ENCODE measurements around the gene ARMH4.

Gene ARMH4

GRCh38 chr14:58060077-58060476 lies 91.9 kb downstream of the ARMH4 start:
- Histone ChIP-seq H3K9me3 (ENCODE audit: insufficient read depth, low read length, severe bottlenecking) (no peaks in the 10 kb centered on the region), H3K79me2 (ENCODE audit: insufficient read depth, low read length) (no peaks in the 10 kb centered on the region), H2AFZ (ENCODE audit: low read depth, low read length) (no peak overlapping the region), H3K4me2 (ENCODE audit: insufficient read depth, low read length) (no peak overlapping the region), H3K27ac (ENCODE audit: low read length) (no peak overlapping the region), H3K27me3 (ENCODE audit: insufficient read depth, low read length, poor library complexity) (peaks cover 23% of the 10 kb centered on the region), H4K20me1 (ENCODE audit: insufficient read depth, low read length) (no peaks in the 10 kb centered on the region), H3K9ac (ENCODE audit: low read depth, low read length) (no peak overlapping the region), H3K4me3 (ENCODE audit: low read depth in 1 of 2, low read length in 2 of 2) (no peak overlapping the region), H3K4me1 (ENCODE audit: insufficient read depth, low read length) (no peaks in the 10 kb centered on the region), H3K36me3 (ENCODE audit: insufficient read depth, low read length) (no peaks in the 10 kb centered on the region)
- no peak for DNase-seq
- TF ChIP-seq EZH2 (IDR thresholded peaks at IDR 0.05; ENCODE audit: borderline replicate concordance, low read depth, low read length, severe bottlenecking) (no peak), CTCF (IDR thresholded peaks at IDR 0.05; ENCODE audit: borderline replicate concordance, extremely low read depth, low read length, poor library complexity, severe bottlenecking) (no peak)
- ATAC-seq (ENCODE audit: insufficient read depth, low read depth) = no peak

GRCh38 chr14:58059126-58059525 lies 92.9 kb downstream of the ARMH4 start:
- Histone ChIP-seq H3K9me3 (ENCODE audit: insufficient read depth, low read length, severe bottlenecking) (no peaks in the 10 kb centered on the region), H3K27me3 (ENCODE audit: insufficient read depth, low read length, poor library complexity) (peaks cover 23% of the 10 kb centered on the region), H3K27ac (ENCODE audit: low read length) (no peak overlapping the region), H3K4me2 (ENCODE audit: insufficient read depth, low read length) (no peak overlapping the region), H4K20me1 (ENCODE audit: insufficient read depth, low read length) (no peaks in the 10 kb centered on the region), H3K36me3 (ENCODE audit: insufficient read depth, low read length) (no peaks in the 10 kb centered on the region), H3K4me1 (ENCODE audit: insufficient read depth, low read length) (no peaks in the 10 kb centered on the region), H3K4me3 (ENCODE audit: low read depth in 1 of 2, low read length in 2 of 2) (no peak overlapping the region), H2AFZ (ENCODE audit: low read depth, low read length) (no peak overlapping the region), H3K79me2 (ENCODE audit: insufficient read depth, low read length) (no peaks in the 10 kb centered on the region), H3K9ac (ENCODE audit: low read depth, low read length) (no peak overlapping the region)
- no peak for ATAC-seq (ENCODE audit: insufficient read depth, low read depth)
- DNase-seq = no peak
- TF ChIP-seq EZH2 (IDR thresholded peaks at IDR 0.05; ENCODE audit: borderline replicate concordance, low read depth, low read length, severe bottlenecking) (no peak), CTCF (IDR thresholded peaks at IDR 0.05; ENCODE audit: borderline replicate concordance, extremely low read depth, low read length, poor library complexity, severe bottlenecking) (no peak)

GRCh38 chr14:58055497-58056010 lies 96.5 kb downstream of the ARMH4 start:
- Histone ChIP-seq H3K9me3 (ENCODE audit: insufficient read depth, low read length, severe bottlenecking) (no peaks in the 10 kb centered on the region), H3K36me3 (ENCODE audit: insufficient read depth, low read length) (no peaks in the 10 kb centered on the region), H2AFZ (ENCODE audit: low read depth, low read length) (no peak overlapping the region), H3K79me2 (ENCODE audit: insufficient read depth, low read length) (no peaks in the 10 kb centered on the region), H3K27me3 (ENCODE audit: insufficient read depth, low read length, poor library complexity) (peaks cover 3% of the 10 kb centered on the region), H3K4me3 (ENCODE audit: low read depth in 1 of 2, low read length in 2 of 2) (no peak overlapping the region), H3K4me2 (ENCODE audit: insufficient read depth, low read length) (no peak overlapping the region), H3K9ac (ENCODE audit: low read depth, low read length) (no peak overlapping the region), H3K27ac (ENCODE audit: low read length) (no peak overlapping the region), H4K20me1 (ENCODE audit: insufficient read depth, low read length) (no peaks in the 10 kb centered on the region), H3K4me1 (ENCODE audit: insufficient read depth, low read length) (no peaks in the 10 kb centered on the region)
- no peak for TF ChIP-seq EZH2 (IDR thresholded peaks at IDR 0.05; ENCODE audit: borderline replicate concordance, low read depth, low read length, severe bottlenecking)
- TF ChIP-seq CTCF (IDR thresholded peaks at IDR 0.05; ENCODE audit: borderline replicate concordance, extremely low read depth, low read length, poor library complexity, severe bottlenecking) = no peak
- no peak for DNase-seq
- ATAC-seq (ENCODE audit: insufficient read depth, low read depth) = no peak

GRCh38 chr14:58054100-58054499 lies 97.9 kb downstream of the ARMH4 start:
- TF ChIP-seq CTCF (IDR thresholded peaks at IDR 0.05; ENCODE audit: borderline replicate concordance, extremely low read depth, low read length, poor library complexity, severe bottlenecking) = no peak
- TF ChIP-seq EZH2 (IDR thresholded peaks at IDR 0.05; ENCODE audit: borderline replicate concordance, low read depth, low read length, severe bottlenecking) = no peak
- Histone ChIP-seq H3K9ac (ENCODE audit: low read depth, low read length) (no peak overlapping the region), H3K79me2 (ENCODE audit: insufficient read depth, low read length) (no peaks in the 10 kb centered on the region), H2AFZ (ENCODE audit: low read depth, low read length) (no peak overlapping the region), H3K36me3 (ENCODE audit: insufficient read depth, low read length) (no peaks in the 10 kb centered on the region), H3K4me2 (ENCODE audit: insufficient read depth, low read length) (no peak overlapping the region), H3K4me1 (ENCODE audit: insufficient read depth, low read length) (no peaks in the 10 kb centered on the region), H3K27ac (ENCODE audit: low read length) (no peak overlapping the region), H3K9me3 (ENCODE audit: insufficient read depth, low read length, severe bottlenecking) (no peaks in the 10 kb centered on the region), H3K27me3 (ENCODE audit: insufficient read depth, low read length, poor library complexity) (no peaks in the 10 kb centered on the region), H3K4me3 (ENCODE audit: low read depth in 1 of 2, low read length in 2 of 2) (no peak overlapping the region), H4K20me1 (ENCODE audit: insufficient read depth, low read length) (no peaks in the 10 kb centered on the region)
- no peak for DNase-seq
- ATAC-seq (ENCODE audit: insufficient read depth, low read depth) = no peak

Measured in DND-41 (cell line).